K562 (cell line): ENCODE measurements around the gene CCDC136. TPM values are rescaled to one million over a fixed set of nuclear protein-coding genes. Genes with fewer than 3 reads are reported as not detected.

ENCODE experiments used
- ARHGAP35 ChIP-seq: fragments of 450-650 bp; IDR thresholded peaks from 2 replicates; pipeline ENCODE4 v1.6.1; 2018; ENCODE audit not compliant: partially characterized antibody
- CEBPZ ChIP-seq: fragments of 150-350 bp; IDR thresholded peaks from 2 replicates; pipeline ENCODE4 v1.6.1; 2014; ENCODE audit warnings: low read depth, mild to moderate bottlenecking, low read length, borderline replicate concordance
- DMBX1 ChIP-seq: fragments of 250-450 bp; sonication (Bioruptor Pico); IDR thresholded peaks from 2 replicates; pipeline ENCODE4 v1.8.0; 2022; ENCODE audit warnings: inconsistent platforms, mild to moderate bottlenecking, moderate library complexity, borderline replicate concordance
- FOS ChIP-seq: IDR thresholded peaks from 3 replicates; pipeline ENCODE4 v1.6.1; 2011; ENCODE audit not compliant: insufficient read length; ENCODE audit errors: extremely low read depth
- GABPA ChIP-seq: fragments of 200-800 bp; sonication (Bioruptor generic); conservative IDR thresholded peaks from 2 replicates; pipeline ENCODE4 v1.6.1; 2016; ENCODE audit warnings: low read depth, missing genetic modification characterization, missing compliant biosample characterization
- NFE2L1 ChIP-seq: fragments of 450-650 bp; IDR thresholded peaks from 2 replicates; pipeline ENCODE4 v1.6.1; 2016; ENCODE audit warnings: missing genetic modification characterization, low read depth, mild to moderate bottlenecking, missing compliant biosample characterization, moderate library complexity, borderline replicate concordance
- NR2C2 ChIP-seq, 2 experiments: fragments of 200-800 bp in 1 of 2; sonication (Bioruptor generic) in 1 of 2; sonication (generic) in 1 of 2; formaldehyde crosslinking in 1 of 2; IDR thresholded peaks; 2 replicates each; pipeline versions ENCODE4 v1.6.1 to v1.8.0; 2016 to 2022; ENCODE audit warnings: mild to moderate bottlenecking in 1 of 2, missing compliant biosample characterization in 1 of 2, missing genetic modification characterization in 1 of 2, missing genetic modification reagents in 1 of 2
- RB1 ChIP-seq: fragments of 450-650 bp; IDR thresholded peaks from 2 replicates; pipeline ENCODE4 v1.6.1; 2017; ENCODE audit warnings: low read depth, mild to moderate bottlenecking
- SMARCB1 ChIP-seq: IDR thresholded peaks from 2 replicates; pipeline ENCODE4 v1.6.1; 2011; ENCODE audit warnings: improper control_type of control experiment, low read depth; ENCODE audit not compliant: insufficient read length
- SNRNP70 ChIP-seq: fragments of 200-400 bp; formaldehyde crosslinking; optimal IDR thresholded peaks from 2 replicates; pipeline ENCODE3; 2017; ENCODE audit warnings: low read depth, low read length
- TSC22D4 ChIP-seq: fragments of 450-650 bp; IDR thresholded peaks from 2 replicates; pipeline ENCODE4 v1.6.1; 2016; ENCODE audit warnings: missing genetic modification characterization, missing biosample characterization, control low read depth
- ZNF696 ChIP-seq: fragments of 250-450 bp; sonication (Bioruptor Pico); conservative IDR thresholded peaks from 2 replicates; pipeline ENCODE4 v1.4.0; 2020; ENCODE audit warnings: mild to moderate bottlenecking, moderate library complexity
- polyA plus RNA-seq, 8 experiments: library from polyadenylated mRNA; depleted of rRNA in 4 of 8; stranded (reverse) in 5 of 8; unstranded in 3 of 8; fragments of >200 nt; fragmentation: Nextera tagmentation in 2 of 8; fragmentation: Illumina TruSeq in 1 of 8; extraction: Ambion mirVana in 2 of 8; extraction: Trizol in 1 of 8; gene quantifications; 2 replicates each; pipeline versions ENCODE4 v1.2.1 to v1.2.3, GENCODE V29; 2011 to 2014; ENCODE audit warnings: inconsistent platforms in 1 of 8, missing spikeins in 1 of 8
- total RNA-seq, 7 experiments: library from RNA; depleted of rRNA in 6 of 7; stranded (reverse); fragments of >200 nt in 6 of 7; fragmentation: Illumina TruSeq in 2 of 7; extraction: Trizol in 2 of 7; gene quantifications; 2 replicates each; pipeline versions ENCODE4 v1.2.1 to v1.2.3, GENCODE V29; 2011 to 2021; ENCODE audit warnings: low replicate concordance in 1 of 7
- TF ChIP-seq, protein P1 (sequence below): fragments of 450-650 bp; formaldehyde crosslinking; IDR thresholded peaks from 2 replicates; pipeline ENCODE4 v1.4.0; 2020; ENCODE audit warnings: mild to moderate bottlenecking

CCDC136 gene
- total and polyA plus RNA-seq, 9 of the 15 experiments (the other 6 are each of a cell fraction or from before 2014, with no cell fraction given): 2.4 to 40.8 (median 26.5) TPM

DNA sequence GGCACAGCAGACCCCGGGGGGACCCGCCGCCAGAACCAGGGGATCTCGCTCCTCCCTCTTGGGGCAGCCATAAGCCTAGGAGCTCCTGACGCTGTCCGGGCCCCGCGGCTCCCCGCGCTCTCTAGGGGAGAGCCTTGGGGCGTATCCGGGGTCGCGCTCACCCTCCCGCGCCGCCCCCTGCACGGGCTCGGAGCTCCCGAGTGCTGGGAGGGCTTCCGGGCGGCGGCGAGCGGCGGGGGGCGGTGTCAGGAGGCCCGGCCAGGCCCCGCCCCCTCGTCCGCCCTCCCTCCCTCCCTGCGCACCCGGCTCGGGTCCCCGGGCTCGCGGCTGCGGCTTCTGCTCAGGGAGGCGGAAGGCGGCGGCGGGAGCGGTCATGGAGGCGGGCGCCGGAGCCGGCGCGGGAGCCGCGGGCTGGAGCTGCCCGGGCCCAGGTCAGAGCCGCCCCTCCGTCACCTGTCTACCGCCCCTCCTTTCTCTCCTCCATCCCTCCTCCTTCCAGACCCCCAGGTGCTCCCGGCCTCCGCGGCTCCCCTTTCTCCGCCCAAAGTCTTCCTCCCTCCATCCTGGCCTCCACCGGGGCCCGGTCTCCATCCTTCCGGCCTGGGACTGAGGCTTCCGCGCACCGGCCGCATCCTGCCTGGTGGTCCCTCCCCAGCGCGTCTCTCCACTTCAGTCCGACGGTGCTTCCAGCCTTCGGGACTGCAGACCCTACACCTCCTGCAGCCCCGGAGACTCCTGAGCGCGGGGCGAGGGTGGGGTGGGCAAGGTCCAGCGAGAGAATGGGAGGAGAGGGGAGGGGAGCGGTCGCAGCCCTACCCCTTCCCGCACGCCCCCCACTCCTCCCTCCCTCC, at the start of gene CCDC136 (continued):
- TF ChIP-seq RB1: peak; percentile 67
- no peak for TF ChIP-seq DMBX1 (CRISPR knock-in tag)
- TF ChIP-seq ARHGAP35: no peak
- no peak for TF ChIP-seq TSC22D4 (tag)
- TF ChIP-seq NFE2L1 (tag): no peak
- TF ChIP-seq FOS: no peak
- TF ChIP-seq GABPA (tag): peak; percentile 62
- TF ChIP-seq SMARCB1: no peak
- no peak for TF ChIP-seq ZNF696
- TF ChIP-seq CEBPZ: no peak
- 0 out of 2 replicates have a peak, but pooled peaks have one; percentile 36 for TF ChIP-seq NR2C2 (CRISPR knock-in tag; IDR thresholded peaks at IDR 0.05)
- no peak for TF ChIP-seq NR2C2 (tag; IDR thresholded peaks at IDR 0.05)
- no peak for TF ChIP-seq SNRNP70
- TF ChIP-seq, protein P1, sequence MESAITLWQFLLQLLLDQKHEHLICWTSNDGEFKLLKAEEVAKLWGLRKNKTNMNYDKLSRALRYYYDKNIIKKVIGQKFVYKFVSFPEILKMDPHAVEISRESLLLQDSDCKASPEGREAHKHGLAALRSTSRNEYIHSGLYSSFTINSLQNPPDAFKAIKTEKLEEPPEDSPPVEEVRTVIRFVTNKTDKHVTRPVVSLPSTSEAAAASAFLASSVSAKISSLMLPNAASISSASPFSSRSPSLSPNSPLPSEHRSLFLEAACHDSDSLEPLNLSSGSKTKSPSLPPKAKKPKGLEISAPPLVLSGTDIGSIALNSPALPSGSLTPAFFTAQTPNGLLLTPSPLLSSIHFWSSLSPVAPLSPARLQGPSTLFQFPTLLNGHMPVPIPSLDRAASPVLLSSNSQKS (CRISPR knock-in tag): no peak
